ENCODE data around the gene CDKN2C. TPM values are rescaled to one million over a fixed set of nuclear protein-coding genes. Genes with fewer than 3 reads are reported as not detected.

CDKN2C gene
- total and polyA plus RNA-seq, 2 experiments from 2014 or later = not detected

DNA sequence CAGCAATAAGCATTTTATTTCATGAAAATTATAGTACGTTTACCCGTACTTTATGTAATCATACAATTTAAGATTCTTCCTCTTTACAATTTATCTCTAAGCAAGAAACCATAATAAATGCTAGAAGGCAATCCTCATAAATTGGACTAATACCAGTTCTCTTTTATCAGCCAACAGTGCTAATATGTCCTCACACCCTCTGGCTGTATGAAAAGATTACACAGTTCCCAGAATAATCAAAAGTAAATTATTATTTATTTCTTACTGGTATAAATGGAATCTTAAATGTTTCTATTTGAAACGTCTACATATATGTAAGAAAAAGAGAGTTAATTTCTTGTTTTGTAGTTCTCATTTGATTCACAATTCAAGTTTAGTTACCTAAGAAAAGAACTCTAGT, 3.1 kb upstream of the CDKN2C start:
- Histone ChIP-seq H3K9me2 (ENCODE audit: insufficient read depth) (no peaks in the 10 kb centered on the region), H3K4me3 (no peak overlapping the region), H3K36me3 (ENCODE audit: insufficient read depth) (no peaks in the 10 kb centered on the region), H3K27me3 (ENCODE audit: insufficient read depth) (peaks cover 81% of the 10 kb centered on the region), H3K79me2 (replicated peaks; ENCODE audit: insufficient read depth) (no peaks in the 10 kb centered on the region), H3K4me1 (ENCODE audit: insufficient read depth) (peaks cover 10% of the 10 kb centered on the region; the same call in 1 of the 2 replicates), H3K4me2 (no peak overlapping the region), H2AFZ (no peak overlapping the region), H3F3A (replicated peaks; ENCODE audit: low read depth) (peaks cover 24% of the 10 kb centered on the region), H3K27ac (ENCODE audit: low read depth) (no peak overlapping the region), H4K20me1 (replicated peaks; ENCODE audit: insufficient read depth) (peaks cover 15% of the 10 kb centered on the region)
- peaks cover 60% of the 10 kb centered on the region for H3K27me3 Mint-ChIP-seq (ENCODE audit: insufficient read depth, low read depth, poor library complexity)
- H3K9me3 Mint-ChIP-seq = no peaks in the 10 kb centered on the region
- no peak for DNase-seq (ENCODE audit: low spot score)
- no peak for ATAC-seq
- H3K4me3 Mint-ChIP-seq = peak overlapping the region; percentile 80; the same call in 1 of the 3 replicates
- H3K36me3 Mint-ChIP-seq (ENCODE audit: low read depth) = no peaks in the 10 kb centered on the region
- peaks cover 17% of the 10 kb centered on the region for H3K4me1 Mint-ChIP-seq
- no peak overlapping the region for H3K27ac Mint-ChIP-seq
- TF ChIP-seq, protein P1, sequence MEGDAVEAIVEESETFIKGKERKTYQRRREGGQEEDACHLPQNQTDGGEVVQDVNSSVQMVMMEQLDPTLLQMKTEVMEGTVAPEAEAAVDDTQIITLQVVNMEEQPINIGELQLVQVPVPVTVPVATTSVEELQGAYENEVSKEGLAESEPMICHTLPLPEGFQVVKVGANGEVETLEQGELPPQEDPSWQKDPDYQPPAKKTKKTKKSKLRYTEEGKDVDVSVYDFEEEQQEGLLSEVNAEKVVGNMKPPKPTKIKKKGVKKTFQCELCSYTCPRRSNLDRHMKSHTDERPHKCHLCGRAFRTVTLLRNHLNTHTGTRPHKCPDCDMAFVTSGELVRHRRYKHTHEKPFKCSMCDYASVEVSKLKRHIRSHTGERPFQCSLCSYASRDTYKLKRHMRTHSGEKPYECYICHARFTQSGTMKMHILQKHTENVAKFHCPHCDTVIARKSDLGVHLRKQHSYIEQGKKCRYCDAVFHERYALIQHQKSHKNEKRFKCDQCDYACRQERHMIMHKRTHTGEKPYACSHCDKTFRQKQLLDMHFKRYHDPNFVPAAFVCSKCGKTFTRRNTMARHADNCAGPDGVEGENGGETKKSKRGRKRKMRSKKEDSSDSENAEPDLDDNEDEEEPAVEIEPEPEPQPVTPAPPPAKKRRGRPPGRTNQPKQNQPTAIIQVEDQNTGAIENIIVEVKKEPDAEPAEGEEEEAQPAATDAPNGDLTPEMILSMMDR (conservative IDR thresholded peaks at IDR 0.05; ENCODE audit: low read depth in 2 of 2) = no peak
- TF ChIP-seq ZNF331 (CRISPR knock-in tag; IDR thresholded peaks at IDR 0.05; ENCODE audit: low read depth) = no peak
- TF ChIP-seq, protein P2, sequence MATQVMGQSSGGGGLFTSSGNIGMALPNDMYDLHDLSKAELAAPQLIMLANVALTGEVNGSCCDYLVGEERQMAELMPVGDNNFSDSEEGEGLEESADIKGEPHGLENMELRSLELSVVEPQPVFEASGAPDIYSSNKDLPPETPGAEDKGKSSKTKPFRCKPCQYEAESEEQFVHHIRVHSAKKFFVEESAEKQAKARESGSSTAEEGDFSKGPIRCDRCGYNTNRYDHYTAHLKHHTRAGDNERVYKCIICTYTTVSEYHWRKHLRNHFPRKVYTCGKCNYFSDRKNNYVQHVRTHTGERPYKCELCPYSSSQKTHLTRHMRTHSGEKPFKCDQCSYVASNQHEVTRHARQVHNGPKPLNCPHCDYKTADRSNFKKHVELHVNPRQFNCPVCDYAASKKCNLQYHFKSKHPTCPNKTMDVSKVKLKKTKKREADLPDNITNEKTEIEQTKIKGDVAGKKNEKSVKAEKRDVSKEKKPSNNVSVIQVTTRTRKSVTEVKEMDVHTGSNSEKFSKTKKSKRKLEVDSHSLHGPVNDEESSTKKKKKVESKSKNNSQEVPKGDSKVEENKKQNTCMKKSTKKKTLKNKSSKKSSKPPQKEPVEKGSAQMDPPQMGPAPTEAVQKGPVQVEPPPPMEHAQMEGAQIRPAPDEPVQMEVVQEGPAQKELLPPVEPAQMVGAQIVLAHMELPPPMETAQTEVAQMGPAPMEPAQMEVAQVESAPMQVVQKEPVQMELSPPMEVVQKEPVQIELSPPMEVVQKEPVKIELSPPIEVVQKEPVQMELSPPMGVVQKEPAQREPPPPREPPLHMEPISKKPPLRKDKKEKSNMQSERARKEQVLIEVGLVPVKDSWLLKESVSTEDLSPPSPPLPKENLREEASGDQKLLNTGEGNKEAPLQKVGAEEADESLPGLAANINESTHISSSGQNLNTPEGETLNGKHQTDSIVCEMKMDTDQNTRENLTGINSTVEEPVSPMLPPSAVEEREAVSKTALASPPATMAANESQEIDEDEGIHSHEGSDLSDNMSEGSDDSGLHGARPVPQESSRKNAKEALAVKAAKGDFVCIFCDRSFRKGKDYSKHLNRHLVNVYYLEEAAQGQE (IDR thresholded peaks at IDR 0.05; ENCODE audit: unreplicated experiment) = no peak
- TF ChIP-seq, protein P3, sequence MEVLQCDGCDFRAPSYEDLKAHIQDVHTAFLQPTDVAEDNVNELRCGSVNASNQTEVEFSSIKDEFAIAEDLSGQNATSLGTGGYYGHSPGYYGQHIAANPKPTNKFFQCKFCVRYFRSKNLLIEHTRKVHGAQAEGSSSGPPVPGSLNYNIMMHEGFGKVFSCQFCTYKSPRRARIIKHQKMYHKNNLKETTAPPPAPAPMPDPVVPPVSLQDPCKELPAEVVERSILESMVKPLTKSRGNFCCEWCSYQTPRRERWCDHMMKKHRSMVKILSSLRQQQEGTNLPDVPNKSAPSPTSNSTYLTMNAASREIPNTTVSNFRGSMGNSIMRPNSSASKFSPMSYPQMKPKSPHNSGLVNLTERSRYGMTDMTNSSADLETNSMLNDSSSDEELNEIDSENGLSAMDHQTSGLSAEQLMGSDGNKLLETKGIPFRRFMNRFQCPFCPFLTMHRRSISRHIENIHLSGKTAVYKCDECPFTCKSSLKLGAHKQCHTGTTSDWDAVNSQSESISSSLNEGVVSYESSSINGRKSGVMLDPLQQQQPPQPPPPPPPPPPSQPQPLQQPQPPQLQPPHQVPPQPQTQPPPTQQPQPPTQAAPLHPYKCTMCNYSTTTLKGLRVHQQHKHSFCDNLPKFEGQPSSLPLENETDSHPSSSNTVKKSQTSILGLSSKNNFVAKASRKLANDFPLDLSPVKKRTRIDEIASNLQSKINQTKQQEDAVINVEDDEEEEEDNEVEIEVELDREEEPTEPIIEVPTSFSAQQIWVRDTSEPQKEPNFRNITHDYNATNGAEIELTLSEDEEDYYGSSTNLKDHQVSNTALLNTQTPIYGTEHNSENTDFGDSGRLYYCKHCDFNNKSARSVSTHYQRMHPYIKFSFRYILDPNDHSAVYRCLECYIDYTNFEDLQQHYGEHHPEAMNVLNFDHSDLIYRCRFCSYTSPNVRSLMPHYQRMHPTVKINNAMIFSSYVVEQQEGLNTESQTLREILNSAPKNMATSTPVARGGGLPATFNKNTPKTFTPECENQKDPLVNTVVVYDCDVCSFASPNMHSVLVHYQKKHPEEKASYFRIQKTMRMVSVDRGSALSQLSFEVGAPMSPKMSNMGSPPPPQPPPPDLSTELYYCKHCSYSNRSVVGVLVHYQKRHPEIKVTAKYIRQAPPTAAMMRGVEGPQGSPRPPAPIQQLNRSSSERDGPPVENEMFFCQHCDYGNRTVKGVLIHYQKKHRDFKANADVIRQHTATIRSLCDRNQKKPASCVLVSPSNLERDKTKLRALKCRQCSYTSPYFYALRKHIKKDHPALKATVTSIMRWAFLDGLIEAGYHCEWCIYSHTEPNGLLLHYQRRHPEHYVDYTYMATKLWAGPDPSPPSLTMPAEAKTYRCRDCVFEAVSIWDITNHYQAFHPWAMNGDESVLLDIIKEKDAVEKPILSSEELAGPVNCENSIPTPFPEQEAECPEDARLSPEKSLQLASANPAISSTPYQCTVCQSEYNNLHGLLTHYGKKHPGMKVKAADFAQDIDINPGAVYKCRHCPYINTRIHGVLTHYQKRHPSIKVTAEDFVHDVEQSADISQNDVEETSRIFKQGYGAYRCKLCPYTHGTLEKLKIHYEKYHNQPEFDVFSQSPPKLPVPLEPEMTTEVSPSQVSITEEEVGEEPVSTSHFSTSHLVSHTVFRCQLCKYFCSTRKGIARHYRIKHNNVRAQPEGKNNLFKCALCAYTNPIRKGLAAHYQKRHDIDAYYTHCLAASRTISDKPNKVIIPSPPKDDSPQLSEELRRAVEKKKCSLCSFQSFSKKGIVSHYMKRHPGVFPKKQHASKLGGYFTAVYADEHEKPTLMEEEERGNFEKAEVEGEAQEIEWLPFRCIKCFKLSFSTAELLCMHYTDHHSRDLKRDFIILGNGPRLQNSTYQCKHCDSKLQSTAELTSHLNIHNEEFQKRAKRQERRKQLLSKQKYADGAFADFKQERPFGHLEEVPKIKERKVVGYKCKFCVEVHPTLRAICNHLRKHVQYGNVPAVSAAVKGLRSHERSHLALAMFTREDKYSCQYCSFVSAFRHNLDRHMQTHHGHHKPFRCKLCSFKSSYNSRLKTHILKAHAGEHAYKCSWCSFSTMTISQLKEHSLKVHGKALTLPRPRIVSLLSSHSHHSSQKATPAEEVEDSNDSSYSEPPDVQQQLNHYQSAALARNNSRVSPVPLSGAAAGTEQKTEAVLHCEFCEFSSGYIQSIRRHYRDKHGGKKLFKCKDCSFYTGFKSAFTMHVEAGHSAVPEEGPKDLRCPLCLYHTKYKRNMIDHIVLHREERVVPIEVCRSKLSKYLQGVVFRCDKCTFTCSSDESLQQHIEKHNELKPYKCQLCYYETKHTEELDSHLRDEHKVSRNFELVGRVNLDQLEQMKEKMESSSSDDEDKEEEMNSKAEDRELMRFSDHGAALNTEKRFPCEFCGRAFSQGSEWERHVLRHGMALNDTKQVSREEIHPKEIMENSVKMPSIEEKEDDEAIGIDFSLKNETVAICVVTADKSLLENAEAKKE (CRISPR knock-in tag; IDR thresholded peaks at IDR 0.05) = no peak
- TF ChIP-seq CREB1 (CRISPR knock-in tag; IDR thresholded peaks at IDR 0.05; ENCODE audit: low read depth) = no peak
- TF ChIP-seq EZH2phosphoT487 (IDR thresholded peaks at IDR 0.05; ENCODE audit: unreplicated experiment) = no peak
- TF ChIP-seq EZH2 (IDR thresholded peaks at IDR 0.05; ENCODE audit: low read depth, unreplicated experiment) = no peak
- TF ChIP-seq NANOG (IDR thresholded peaks at IDR 0.05; ENCODE audit: borderline replicate concordance) = no peak
- TF ChIP-seq POLR2AphosphoS5 (IDR thresholded peaks at IDR 0.05; ENCODE audit: low read depth) = no peak
- TF ChIP-seq STAT1 (IDR thresholded peaks at IDR 0.05; ENCODE audit: unreplicated experiment) = no peak
- TF ChIP-seq, protein P4, sequence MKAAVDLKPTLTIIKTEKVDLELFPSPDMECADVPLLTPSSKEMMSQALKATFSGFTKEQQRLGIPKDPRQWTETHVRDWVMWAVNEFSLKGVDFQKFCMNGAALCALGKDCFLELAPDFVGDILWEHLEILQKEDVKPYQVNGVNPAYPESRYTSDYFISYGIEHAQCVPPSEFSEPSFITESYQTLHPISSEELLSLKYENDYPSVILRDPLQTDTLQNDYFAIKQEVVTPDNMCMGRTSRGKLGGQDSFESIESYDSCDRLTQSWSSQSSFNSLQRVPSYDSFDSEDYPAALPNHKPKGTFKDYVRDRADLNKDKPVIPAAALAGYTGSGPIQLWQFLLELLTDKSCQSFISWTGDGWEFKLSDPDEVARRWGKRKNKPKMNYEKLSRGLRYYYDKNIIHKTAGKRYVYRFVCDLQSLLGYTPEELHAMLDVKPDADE (IDR thresholded peaks at IDR 0.05) = no peak
- TF ChIP-seq JUNB (IDR thresholded peaks at IDR 0.05; ENCODE audit: unreplicated experiment) = no peak
- TF ChIP-seq ZNF114 (CRISPR knock-in tag; IDR thresholded peaks at IDR 0.05) = no peak
